SK-N-SH (cell line): ENCODE data around the gene RNF167.

Experiments
- ELF1 ChIP-seq: IDR thresholded peaks from 2 replicates; pipeline ENCODE4 v1.4.0; 2012
- EP300 ChIP-seq, 2 experiments: IDR thresholded peaks; 2 replicates each; pipeline versions ENCODE4 v1.4.0 to v1.6.1; 2012; ENCODE audit warnings: borderline replicate concordance in 1 of 2, low read depth in 1 of 2, low read length in 1 of 2
- FOXJ3 ChIP-seq: sonication (generic); formaldehyde crosslinking; IDR thresholded peaks from 2 replicates; pipeline ENCODE4 v1.5.1; 2020; ENCODE audit warnings: mild to moderate bottlenecking, missing genetic modification reagents
- MAX ChIP-seq: IDR thresholded peaks from 2 replicates; pipeline ENCODE4 v1.4.0; 2012; ENCODE audit warnings: low read depth
- NFIC ChIP-seq: IDR thresholded peaks from 2 replicates; pipeline ENCODE4 v1.4.0; 2012; ENCODE audit warnings: borderline replicate concordance
- POLR2AphosphoS5 ChIP-seq: IDR thresholded peaks from 2 replicates; pipeline ENCODE4 v1.6.1; 2012; ENCODE audit warnings: low read depth, low read length
- RAD21 ChIP-seq: IDR thresholded peaks from 2 replicates; pipeline ENCODE4 v1.6.1; 2012; ENCODE audit warnings: mild to moderate bottlenecking, low read length
- SMC3 ChIP-seq: IDR thresholded peaks from 2 replicates; pipeline ENCODE4 v1.6.1; 2012; ENCODE audit warnings: low read depth, low read length, improper control_type of control experiment
- TAF1 ChIP-seq: IDR thresholded peaks from 2 replicates; pipeline ENCODE4 v1.6.1; 2012; ENCODE audit warnings: low read depth, mild to moderate bottlenecking, low read length, moderate library complexity, borderline replicate concordance
- TCF12 ChIP-seq: IDR thresholded peaks from 2 replicates; pipeline ENCODE4 v1.4.0; 2012
- TEAD4 ChIP-seq: IDR thresholded peaks from 2 replicates; pipeline ENCODE4 v1.4.0; 2012; ENCODE audit warnings: mild to moderate bottlenecking, borderline replicate concordance; ENCODE audit not compliant: insufficient read depth
- YY1 ChIP-seq: IDR thresholded peaks from 2 replicates; pipeline ENCODE4 v1.4.0; 2012; ENCODE audit warnings: low read depth, mild to moderate bottlenecking
- TF ChIP-seq, protein P1 (sequence below): fragments of 200-600 bp; sonication (generic); IDR thresholded peaks from 2 replicates; pipeline ENCODE4 v1.6.1; 2017; ENCODE audit warnings: antibody characterized with exemption, mild to moderate bottlenecking, moderate library complexity

- TF ChIP-seq TCF12 (no peak), YY1 (no peak), EP300 (IDR thresholded peaks at IDR 0.05; ENCODE audit: borderline replicate concordance in 1 of 2, low read depth in 1 of 2, low read length in 1 of 2) (no peak), RAD21 (no peak), POLR2AphosphoS5 (peak; percentile 44; the same call in 1 of the 2 replicates), ELF1 (peak; percentile 60), FOXJ3 (CRISPR knock-in tag) (no peak), SMC3 (no peak), MAX (peak; percentile 41; the same call in 1 of the 2 replicates), TEAD4 (no peak), NFIC (no peak), TAF1 (peak; percentile 9)
- TF ChIP-seq, protein P1, sequence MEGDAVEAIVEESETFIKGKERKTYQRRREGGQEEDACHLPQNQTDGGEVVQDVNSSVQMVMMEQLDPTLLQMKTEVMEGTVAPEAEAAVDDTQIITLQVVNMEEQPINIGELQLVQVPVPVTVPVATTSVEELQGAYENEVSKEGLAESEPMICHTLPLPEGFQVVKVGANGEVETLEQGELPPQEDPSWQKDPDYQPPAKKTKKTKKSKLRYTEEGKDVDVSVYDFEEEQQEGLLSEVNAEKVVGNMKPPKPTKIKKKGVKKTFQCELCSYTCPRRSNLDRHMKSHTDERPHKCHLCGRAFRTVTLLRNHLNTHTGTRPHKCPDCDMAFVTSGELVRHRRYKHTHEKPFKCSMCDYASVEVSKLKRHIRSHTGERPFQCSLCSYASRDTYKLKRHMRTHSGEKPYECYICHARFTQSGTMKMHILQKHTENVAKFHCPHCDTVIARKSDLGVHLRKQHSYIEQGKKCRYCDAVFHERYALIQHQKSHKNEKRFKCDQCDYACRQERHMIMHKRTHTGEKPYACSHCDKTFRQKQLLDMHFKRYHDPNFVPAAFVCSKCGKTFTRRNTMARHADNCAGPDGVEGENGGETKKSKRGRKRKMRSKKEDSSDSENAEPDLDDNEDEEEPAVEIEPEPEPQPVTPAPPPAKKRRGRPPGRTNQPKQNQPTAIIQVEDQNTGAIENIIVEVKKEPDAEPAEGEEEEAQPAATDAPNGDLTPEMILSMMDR, result no peak
Observed at GRCh38 chr17:4940555-4941318, 669 bp downstream of the RNF167 start.
